Dendritic cell treated with granulocyte-macrophage colony-stimulating factor and Interleukin-4, amounts not matched to agents 40 ng/mL and 50 ng/mL, for 4 days (primary cell): ENCODE measurements around the gene SLC7A8.

Source experiments
- H3K27ac Mint-ChIP-seq: one replicate; pipeline ENCODE4 v1.8.0; 2022; ENCODE audit warnings: mild to moderate bottlenecking, mixed read lengths
- H3K27me3 Mint-ChIP-seq: one replicate; pipeline ENCODE4 v1.8.0; 2022; ENCODE audit warnings: mild to moderate bottlenecking, mixed read lengths
- H3K36me3 Mint-ChIP-seq: one replicate; pipeline ENCODE4 v1.8.0; 2022; ENCODE audit warnings: low read depth, mixed read lengths
- H3K4me1 Mint-ChIP-seq: one replicate; pipeline ENCODE4 v1.8.0; 2022; ENCODE audit warnings: low read depth, mixed read lengths
- H3K4me3 Mint-ChIP-seq: one replicate; pipeline ENCODE4 v1.8.0; 2022; ENCODE audit warnings: mild to moderate bottlenecking, moderate library complexity, mixed read lengths
- H3K9me3 Mint-ChIP-seq: one replicate; pipeline ENCODE4 v1.8.0; 2022; ENCODE audit warnings: mixed read lengths
- intact Hi-C: fragments of 100-400 bp; cut with micrococcal nuclease; formaldehyde crosslinking; loops from one replicate; pipeline ENCODE4 v1.15.0; 2022

SLC7A8 gene

GRCh38 chr14:23104070-23104590, 79.3 kb downstream of the SLC7A8 start:
- no peaks in the 10 kb centered on the region for H3K36me3 Mint-ChIP-seq
- no peaks in the 10 kb centered on the region for H3K9me3 Mint-ChIP-seq
- intact Hi-C loops = no loop called here
- H3K27ac Mint-ChIP-seq = peak overlapping the region; percentile 65
- no peaks in the 10 kb centered on the region for H3K27me3 Mint-ChIP-seq
- H3K4me1 Mint-ChIP-seq = peaks cover 74% of the 10 kb centered on the region
- no peak overlapping the region for H3K4me3 Mint-ChIP-seq

DNA sequence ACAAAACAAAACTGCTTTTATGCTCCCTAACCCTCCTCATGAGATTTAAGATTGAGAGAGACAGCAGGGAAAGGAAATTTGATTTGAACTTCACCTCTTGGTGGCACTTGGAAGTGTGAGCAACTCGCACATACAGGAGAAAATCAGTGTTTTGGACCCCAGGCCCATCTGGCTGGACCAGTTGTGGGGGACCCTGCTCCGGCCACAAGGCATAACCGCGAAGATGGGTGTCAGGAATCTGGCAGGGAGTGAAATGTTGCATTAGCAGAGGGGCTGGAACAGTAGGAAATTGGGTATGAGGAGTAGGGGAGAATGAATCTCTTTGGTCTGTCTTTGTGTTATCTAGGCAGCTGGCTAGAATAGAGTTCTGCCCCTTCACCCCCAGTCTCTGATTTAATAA, 79.9 kb downstream of the SLC7A8 start:
- intact Hi-C loops = no loop called here
- Mint-ChIP-seq H3K27ac (peak overlapping the region; percentile 65), H3K36me3 (no peaks in the 10 kb centered on the region), H3K9me3 (no peaks in the 10 kb centered on the region), H3K4me1 (peaks cover 75% of the 10 kb centered on the region), H3K27me3 (no peaks in the 10 kb centered on the region), H3K4me3 (no peak overlapping the region)

DNA sequence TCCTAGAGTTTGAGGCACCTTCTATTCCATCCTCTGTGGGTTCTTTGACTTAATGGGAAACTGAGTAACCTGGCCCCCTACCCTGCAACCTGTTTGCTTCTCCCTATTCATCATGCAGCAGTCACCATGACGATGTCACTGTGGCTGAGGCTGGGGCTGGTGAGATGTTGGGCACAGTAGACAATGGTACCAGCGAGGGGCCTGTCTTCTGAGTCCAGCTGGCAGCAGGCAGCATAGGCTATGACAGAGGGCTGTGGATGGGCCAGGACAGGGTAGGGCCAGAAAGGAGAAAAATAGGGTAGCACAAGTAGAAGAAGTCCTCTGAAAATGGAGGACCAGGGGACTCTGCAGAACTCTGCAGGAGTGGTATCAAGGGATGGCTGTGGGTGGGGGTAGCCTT, 80.7 kb downstream of the SLC7A8 start:
- peak overlapping the region; percentile 66 for H3K27ac Mint-ChIP-seq
- no peaks in the 10 kb centered on the region for H3K9me3 Mint-ChIP-seq
- H3K4me1 Mint-ChIP-seq = peaks cover 78% of the 10 kb centered on the region
- intact Hi-C loops = no loop called here
- H3K36me3 Mint-ChIP-seq = no peaks in the 10 kb centered on the region
- no peaks in the 10 kb centered on the region for H3K27me3 Mint-ChIP-seq
- H3K4me3 Mint-ChIP-seq = no peak overlapping the region

DNA sequence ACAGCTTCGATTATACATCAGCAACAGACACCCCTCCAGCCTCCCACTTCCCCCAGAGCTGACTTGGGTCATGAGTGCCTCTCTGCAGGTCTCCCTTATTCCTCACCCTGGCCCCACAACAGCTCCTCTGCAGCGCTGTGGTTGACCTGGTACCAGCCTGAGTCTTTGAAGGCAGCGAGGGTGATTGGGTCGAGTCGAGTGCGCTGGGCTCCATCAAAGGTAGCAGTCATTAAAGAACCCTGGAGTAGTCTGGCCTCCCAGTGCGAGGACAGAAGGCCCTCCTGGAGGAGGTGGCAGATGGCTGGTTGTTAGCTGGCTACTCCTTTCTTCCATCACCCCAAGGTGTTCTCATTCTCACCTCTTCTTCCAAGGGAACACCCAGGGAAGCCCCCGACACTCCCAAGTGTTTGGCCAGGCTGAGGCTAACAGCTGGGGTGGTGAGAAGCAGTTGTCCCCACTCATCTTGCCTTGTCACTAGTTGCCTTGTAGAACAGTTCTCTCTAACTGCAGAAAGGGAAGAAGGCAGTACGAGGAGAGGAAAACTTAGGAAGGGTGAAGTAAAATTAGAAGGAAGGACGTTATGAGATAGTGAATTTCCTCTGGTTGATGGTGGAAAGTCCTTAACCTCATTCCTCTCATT, 81.4 kb downstream of the SLC7A8 start:
- Mint-ChIP-seq H3K36me3 (no peaks in the 10 kb centered on the region), H3K4me3 (no peak overlapping the region), H3K27me3 (no peaks in the 10 kb centered on the region), H3K9me3 (no peaks in the 10 kb centered on the region), H3K27ac (peak overlapping the region; percentile 66), H3K4me1 (peaks cover 83% of the 10 kb centered on the region)
- intact Hi-C loops = no loop called here

DNA sequence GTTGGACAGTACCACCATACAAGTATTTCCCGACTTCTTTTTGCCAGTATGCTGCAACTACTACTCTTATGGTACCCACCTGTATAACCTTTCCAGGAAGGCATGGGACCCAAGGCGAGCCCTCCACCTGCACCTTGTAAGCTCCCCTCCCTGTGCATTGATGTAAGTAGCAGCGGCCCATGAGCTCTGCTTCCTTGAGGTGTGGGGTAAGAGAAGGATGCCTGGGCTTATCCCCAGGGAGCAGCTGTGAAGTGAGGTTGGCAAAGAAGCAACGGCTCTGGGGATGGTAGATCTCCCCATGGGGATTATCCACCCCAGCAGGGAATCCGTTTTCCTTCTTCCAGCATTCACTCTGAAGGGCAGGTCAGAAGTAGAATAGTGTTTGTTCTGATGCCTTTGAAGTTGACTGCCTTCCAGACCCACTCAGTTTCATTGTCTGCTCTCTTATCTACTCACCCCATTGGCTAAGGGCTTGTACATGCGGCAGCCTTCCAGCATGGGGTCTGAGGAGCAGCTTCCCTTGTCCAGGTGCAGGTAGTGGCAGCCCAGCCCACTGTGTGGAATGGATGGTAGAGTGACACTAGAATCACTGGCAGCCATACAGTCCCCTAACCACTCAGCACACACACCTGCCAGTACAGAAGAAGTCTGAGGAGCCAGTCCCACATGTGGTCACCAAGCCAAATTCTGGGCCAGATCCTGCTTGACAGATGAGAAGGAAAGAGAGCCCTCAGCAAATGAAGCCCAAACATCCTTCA, 82.1 kb downstream of the SLC7A8 start:
- Mint-ChIP-seq H3K4me3 (no peak overlapping the region), H3K4me1 (peaks cover 83% of the 10 kb centered on the region), H3K27me3 (no peaks in the 10 kb centered on the region), H3K27ac (peak overlapping the region; percentile 66), H3K9me3 (no peaks in the 10 kb centered on the region), H3K36me3 (no peaks in the 10 kb centered on the region)
- intact Hi-C loops = no loop called here

- Mint-ChIP-seq H3K9me3 (no peaks in the 10 kb centered on the region), H3K27me3 (no peaks in the 10 kb centered on the region), H3K4me1 (peaks cover 65% of the 10 kb centered on the region), H3K36me3 (no peaks in the 10 kb centered on the region), H3K27ac (no peak overlapping the region), H3K4me3 (no peak overlapping the region)
- intact Hi-C loops = no loop called here
Measured at GRCh38 chr14:23099212-23099861, 84.1 kb downstream of the SLC7A8 start.

GRCh38 chr14:23097786-23098185, 85.7 kb downstream of the SLC7A8 start:
- H3K9me3 Mint-ChIP-seq = no peaks in the 10 kb centered on the region
- H3K27ac Mint-ChIP-seq = no peak overlapping the region
- intact Hi-C loops = no loop called here
- H3K27me3 Mint-ChIP-seq = no peaks in the 10 kb centered on the region
- H3K4me1 Mint-ChIP-seq = peaks cover 63% of the 10 kb centered on the region
- H3K4me3 Mint-ChIP-seq = no peak overlapping the region
- peaks cover 6% of the 10 kb centered on the region for H3K36me3 Mint-ChIP-seq

- H3K36me3 Mint-ChIP-seq = peaks cover 29% of the 10 kb centered on the region
Measured at GRCh38 chr14:23095196-23096108, 88.0 kb downstream of the SLC7A8 start, which contains the start of gene C14orf119. Gene C14orf119, plus strand, starts transcription at chr14:23095505. Its CDS starts 2,154 bp downstream, at chr14:23097659.

GRCh38 chr14:23094666-23095195, 88.7 kb downstream of the SLC7A8 start, which contains the start of gene ACIN1:
Gene ACIN1, minus strand, starts transcription at chr14:23095136. Its CDS starts 24 bp downstream, at chr14:23095112.
- H3K36me3 Mint-ChIP-seq = peaks cover 36% of the 10 kb centered on the region

More at GRCh38 chr14:23095196-23096108, 88.0 kb downstream of the SLC7A8 start, which contains the start of gene C14orf119:
- peaks cover 53% of the 10 kb centered on the region for H3K4me1 Mint-ChIP-seq
- no peak within 1 kb of the TSS for H3K4me3 Mint-ChIP-seq
- H3K27ac Mint-ChIP-seq = no peak within 1 kb of the TSS
- no peaks in the 10 kb centered on the region for H3K27me3 Mint-ChIP-seq
- intact Hi-C loops = no loop called here
- H3K9me3 Mint-ChIP-seq = no peaks in the 10 kb centered on the region

GRCh38 chr14:23093991-23094665, 89.3 kb downstream of the SLC7A8 start:
- H3K36me3 Mint-ChIP-seq = peaks cover 42% of the 10 kb centered on the region
- intact Hi-C loops = loop anchor here (1.0 kb wide), 1 partner anchor 9 kb away; no protein-coding TSS in a partner anchor
- no peaks in the 10 kb centered on the region for H3K9me3 Mint-ChIP-seq
- H3K27ac Mint-ChIP-seq = no peak overlapping the region
- H3K27me3 Mint-ChIP-seq = no peaks in the 10 kb centered on the region
- H3K4me1 Mint-ChIP-seq = peaks cover 52% of the 10 kb centered on the region
- no peak overlapping the region for H3K4me3 Mint-ChIP-seq

More at GRCh38 chr14:23094666-23095195, 88.7 kb downstream of the SLC7A8 start, which contains the start of gene ACIN1:
- Mint-ChIP-seq H3K27ac (no peak within 1 kb of the TSS), H3K27me3 (no peaks in the 10 kb centered on the region), H3K4me3 (no peak within 1 kb of the TSS), H3K9me3 (no peaks in the 10 kb centered on the region), H3K4me1 (peaks cover 53% of the 10 kb centered on the region)
- intact Hi-C loops = loop anchor here (1.0 kb wide), 1 partner anchor 9 kb away; no protein-coding TSS in a partner anchor

DNA sequence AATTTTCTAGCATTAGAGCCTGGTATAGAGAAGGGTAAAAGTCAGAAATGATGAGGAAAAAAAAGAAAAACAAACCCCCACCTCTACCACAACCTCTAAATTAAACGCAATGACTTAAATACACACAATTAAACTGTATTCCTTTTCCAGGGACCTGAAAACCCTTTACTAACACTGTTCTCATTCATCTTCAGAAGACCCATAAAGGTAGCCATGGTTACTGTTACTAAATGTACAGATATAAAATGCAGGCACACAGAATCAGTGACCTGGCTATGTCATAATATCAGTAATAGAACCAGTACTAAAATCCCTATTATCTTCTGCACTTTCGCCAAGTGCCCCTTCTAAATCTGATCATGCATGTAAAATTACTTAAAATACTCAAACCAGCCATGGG, 89.9 kb downstream of the SLC7A8 start:
- Mint-ChIP-seq H3K4me1 (peaks cover 52% of the 10 kb centered on the region), H3K4me3 (no peak overlapping the region), H3K36me3 (peaks cover 48% of the 10 kb centered on the region), H3K9me3 (no peaks in the 10 kb centered on the region), H3K27ac (no peak overlapping the region), H3K27me3 (no peaks in the 10 kb centered on the region)
- intact Hi-C loops = no loop called here

DNA sequence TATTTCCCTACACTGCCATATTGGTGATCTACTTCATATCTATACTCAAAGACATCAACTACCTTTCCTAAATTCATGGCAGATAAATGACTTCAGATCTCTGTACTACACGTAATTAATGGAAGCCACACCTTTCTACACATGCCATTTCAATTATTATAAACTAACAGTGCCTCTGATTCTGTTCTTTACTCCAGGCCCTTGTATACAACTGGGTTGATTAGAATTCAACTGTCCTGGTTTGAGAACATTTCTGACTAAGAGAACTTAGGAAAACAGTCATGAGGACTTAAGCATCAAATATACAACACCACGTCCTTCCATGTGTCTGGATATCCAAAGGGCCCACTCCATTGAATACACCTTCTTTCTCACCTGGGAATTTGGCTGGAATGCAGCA, 90.4 kb downstream of the SLC7A8 start:
- H3K27ac Mint-ChIP-seq = no peak overlapping the region
- H3K4me3 Mint-ChIP-seq = no peak overlapping the region
- intact Hi-C loops = no loop called here
- H3K27me3 Mint-ChIP-seq = no peaks in the 10 kb centered on the region
- H3K4me1 Mint-ChIP-seq = peaks cover 56% of the 10 kb centered on the region
- no peaks in the 10 kb centered on the region for H3K9me3 Mint-ChIP-seq
- peaks cover 52% of the 10 kb centered on the region for H3K36me3 Mint-ChIP-seq
